Smooth muscle cell (in vitro differentiated cells): ENCODE measurements around the gene ARHGAP31. TPM values are rescaled to one million over a fixed set of nuclear protein-coding genes. Genes with fewer than 3 reads are reported as not detected.

Experiments used
- DNase-seq: peaks from one replicate; lab custom pipeline; 2025; ENCODE audit not compliant: unreplicated experiment; lab: John Stamatoyannopoulos, UW
- H2AFZ ChIP-seq: fragments of 200-600 bp; sonication (generic); 2 replicates; pipeline ENCODE4 v1.6.0; 2016; ENCODE audit warnings: antibody characterized with exemption, low read depth, mild to moderate bottlenecking
- H3F3A ChIP-seq: fragments of 200-600 bp; sonication (generic); 2 replicates; pipeline ENCODE4 v1.6.0; 2017; ENCODE audit warnings: antibody characterized with exemption, low read depth
- H3K27ac ChIP-seq: fragments of 200-600 bp; sonication (generic); 2 replicates; pipeline ENCODE4 v1.5.1; 2016; ENCODE audit warnings: low read depth, mild to moderate bottlenecking
- H3K27me3 ChIP-seq: fragments of 200-600 bp; sonication (generic); 2 replicates; pipeline ENCODE4 v1.6.1; 2016; ENCODE audit warnings: low read depth, mild to moderate bottlenecking
- H3K36me3 ChIP-seq: fragments of 200-600 bp; sonication (generic); 2 replicates; pipeline ENCODE4 v1.5.1; 2016; ENCODE audit warnings: low read depth
- H3K4me1 ChIP-seq: fragments of 200-600 bp; sonication (generic); 2 replicates; pipeline ENCODE4 v1.5.1; 2016; ENCODE audit warnings: low read depth
- H3K4me2 ChIP-seq: fragments of 200-600 bp; sonication (generic); 2 replicates; pipeline ENCODE4 v1.6.0; 2016; ENCODE audit warnings: mild to moderate bottlenecking
- H3K4me3 ChIP-seq: fragments of 200-600 bp; sonication (generic); 2 replicates; pipeline ENCODE4 v1.5.1; 2016; ENCODE audit warnings: mild to moderate bottlenecking
- H3K79me2 ChIP-seq: fragments of 200-600 bp; sonication (generic); 2 replicates; pipeline ENCODE4 v1.6.0; 2016; ENCODE audit warnings: low read depth, mild to moderate bottlenecking
- H3K9ac ChIP-seq: fragments of 200-600 bp; sonication (generic); 2 replicates; pipeline ENCODE4 v1.6.0; 2016; ENCODE audit warnings: low read depth
- H3K9me3 ChIP-seq: fragments of 200-600 bp; sonication (generic); replicated peaks from 2 replicates; pipeline ENCODE4 v1.5.1; 2016; ENCODE audit warnings: low read depth
- H4K20me1 ChIP-seq: fragments of 200-600 bp; sonication (generic); 2 replicates; pipeline ENCODE4 v1.6.0; 2016; ENCODE audit warnings: low read depth
- WGBS: methylation state at CpG from one replicate; pipeline ENCODE4 v1.1.7; 2016; ENCODE audit warnings: low lambda C conversion rate; 5-methylcytosine and 5-hydroxymethylcytosine counted together
- polyA plus RNA-seq: library from polyadenylated mRNA; unstranded; fragments of >200 nt; fragmentation: Nextera tagmentation; extraction: Ambion mirVana; gene quantifications from 2 replicates; pipeline ENCODE4 v1.2.1, GENCODE V29; 2016
- total RNA-seq: library from RNA; depleted of rRNA; stranded (reverse); fragments of >200 nt; gene quantifications from 2 replicates; pipeline ENCODE4 v1.2.3, GENCODE V29; 2014
- TF ChIP-seq, protein P1 (sequence below): fragments of 200-600 bp; sonication (generic); IDR thresholded peaks from 2 replicates; pipeline ENCODE4 v1.5.1; 2017; ENCODE audit warnings: borderline replicate concordance, mild to moderate bottlenecking, antibody characterized with exemption; ENCODE audit not compliant: insufficient read depth, poor library complexity, severe bottlenecking

Gene ARHGAP31
- total and polyA plus RNA-seq, 2 experiments from 2014 or later = 6.1 to 10.9 TPM

GRCh38 chr3:119433613-119434325 lies 139.6 kb downstream of the ARHGAP31 start:
- DNase-seq = no peak
- peaks cover 24% of the 10 kb centered on the region for H4K20me1 ChIP-seq
- WGBS = 90% methylated on average over 3 of the region's 3 CpGs

DNA sequence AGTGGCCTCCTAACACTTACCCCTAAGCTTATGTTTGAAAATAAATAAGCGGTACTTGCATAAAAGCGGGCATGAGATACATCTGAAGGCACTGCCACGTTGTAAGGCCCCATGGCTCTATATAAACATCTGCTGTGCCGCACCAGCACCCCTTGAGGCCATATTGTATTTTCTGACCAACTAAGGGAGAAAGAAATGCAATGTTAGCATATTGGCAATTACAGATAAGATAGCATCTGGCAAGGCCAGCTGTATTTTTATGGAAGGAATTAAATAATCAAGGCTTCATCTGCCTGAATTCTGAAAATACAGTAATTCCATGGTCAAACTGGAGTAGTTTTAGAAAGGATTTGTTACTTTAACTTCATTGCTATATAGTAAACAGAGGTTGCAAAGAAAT lies 140.5 kb downstream of the ARHGAP31 start:
- Histone ChIP-seq H3K27ac (no peak overlapping the region), H3K79me2 (peaks cover 6% of the 10 kb centered on the region), H3K4me1 (no peaks in the 10 kb centered on the region), H2AFZ (no peak overlapping the region), H3K36me3 (peaks cover 78% of the 10 kb centered on the region), H3F3A (peaks cover 9% of the 10 kb centered on the region), H3K4me3 (no peak overlapping the region), H3K9me3 (peaks cover 14% of the 10 kb centered on the region), H4K20me1 (peaks cover 32% of the 10 kb centered on the region), H3K9ac (no peak overlapping the region), H3K27me3 (no peaks in the 10 kb centered on the region), H3K4me2 (no peak overlapping the region)
- TF ChIP-seq, protein P1, sequence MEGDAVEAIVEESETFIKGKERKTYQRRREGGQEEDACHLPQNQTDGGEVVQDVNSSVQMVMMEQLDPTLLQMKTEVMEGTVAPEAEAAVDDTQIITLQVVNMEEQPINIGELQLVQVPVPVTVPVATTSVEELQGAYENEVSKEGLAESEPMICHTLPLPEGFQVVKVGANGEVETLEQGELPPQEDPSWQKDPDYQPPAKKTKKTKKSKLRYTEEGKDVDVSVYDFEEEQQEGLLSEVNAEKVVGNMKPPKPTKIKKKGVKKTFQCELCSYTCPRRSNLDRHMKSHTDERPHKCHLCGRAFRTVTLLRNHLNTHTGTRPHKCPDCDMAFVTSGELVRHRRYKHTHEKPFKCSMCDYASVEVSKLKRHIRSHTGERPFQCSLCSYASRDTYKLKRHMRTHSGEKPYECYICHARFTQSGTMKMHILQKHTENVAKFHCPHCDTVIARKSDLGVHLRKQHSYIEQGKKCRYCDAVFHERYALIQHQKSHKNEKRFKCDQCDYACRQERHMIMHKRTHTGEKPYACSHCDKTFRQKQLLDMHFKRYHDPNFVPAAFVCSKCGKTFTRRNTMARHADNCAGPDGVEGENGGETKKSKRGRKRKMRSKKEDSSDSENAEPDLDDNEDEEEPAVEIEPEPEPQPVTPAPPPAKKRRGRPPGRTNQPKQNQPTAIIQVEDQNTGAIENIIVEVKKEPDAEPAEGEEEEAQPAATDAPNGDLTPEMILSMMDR = no peak
- 97% methylated on average over 4 of the region's 4 CpGs for WGBS
- no peak for DNase-seq

More at GRCh38 chr3:119433613-119434325, 139.6 kb downstream of the ARHGAP31 start:
- H3K4me1 ChIP-seq = no peaks in the 10 kb centered on the region
- H3K36me3 ChIP-seq = peaks cover 87% of the 10 kb centered on the region
- no peak overlapping the region for H2AFZ ChIP-seq
- H3K79me2 ChIP-seq = peaks cover 6% of the 10 kb centered on the region
- no peak overlapping the region for H3K9ac ChIP-seq
- TF ChIP-seq, protein P1 = no peak
- H3K27me3 ChIP-seq = no peaks in the 10 kb centered on the region
- no peak overlapping the region for H3K4me2 ChIP-seq
- peaks cover 9% of the 10 kb centered on the region for H3F3A ChIP-seq
- no peak overlapping the region for H3K27ac ChIP-seq
- H3K4me3 ChIP-seq = no peak overlapping the region
- H3K9me3 ChIP-seq = peaks cover 14% of the 10 kb centered on the region

DNA sequence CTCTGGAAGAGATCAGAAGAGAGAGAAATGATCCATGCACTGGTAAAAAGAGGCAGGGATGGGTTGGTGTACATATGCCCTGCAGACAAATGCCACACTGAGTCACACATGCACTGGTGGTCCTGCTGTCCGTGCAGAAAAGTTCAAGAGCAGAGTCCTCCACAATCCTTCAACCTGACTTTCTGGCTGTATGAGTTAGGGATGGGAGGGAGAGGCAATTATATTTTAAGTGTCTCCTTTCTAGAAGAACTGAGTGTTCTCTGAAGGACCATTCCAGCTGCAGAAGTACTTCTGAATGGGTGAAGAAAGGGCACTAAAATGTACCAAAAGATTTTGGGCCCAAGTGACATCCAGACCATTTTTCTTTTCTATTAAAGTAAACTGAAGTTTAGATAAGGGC lies 142.8 kb downstream of the ARHGAP31 start:
- H3K36me3 ChIP-seq = peaks cover 55% of the 10 kb centered on the region
- WGBS = 78% methylated on average over 1 of the region's 1 CpG

More for the DNA sequence above, 142.8 kb downstream of the ARHGAP31 start:
- peaks cover 53% of the 10 kb centered on the region for H4K20me1 ChIP-seq
- no peaks in the 10 kb centered on the region for H3K4me1 ChIP-seq
- no peak overlapping the region for H3K27ac ChIP-seq
- no peak overlapping the region for H2AFZ ChIP-seq
- DNase-seq = no peak
- peaks cover 14% of the 10 kb centered on the region for H3K79me2 ChIP-seq
- no peak overlapping the region for H3K9ac ChIP-seq
- TF ChIP-seq, protein P1 = no peak
- no peaks in the 10 kb centered on the region for H3K9me3 ChIP-seq
- peaks cover 5% of the 10 kb centered on the region for H3F3A ChIP-seq
- no peaks in the 10 kb centered on the region for H3K27me3 ChIP-seq
- H3K4me3 ChIP-seq = no peak overlapping the region
- H3K4me2 ChIP-seq = no peak overlapping the region
